SHP77 (cell line): ENCODE results near the gene MFF.
"Not testable (repeated sequence)": the region's sequence is repeated elsewhere in the genome, so short reads cannot be mapped to it uniquely, and the experiment has no call there.

Source experiments
- DNase-seq, 2 experiments: peaks; one replicate each; lab custom pipeline; 2025; lab: John Stamatoyannopoulos, UW

The MFF gene

GRCh38 chr2:227377467-227378351 is 52.7 kb downstream of the MFF start:
- no peak for DNase-seq

DNA sequence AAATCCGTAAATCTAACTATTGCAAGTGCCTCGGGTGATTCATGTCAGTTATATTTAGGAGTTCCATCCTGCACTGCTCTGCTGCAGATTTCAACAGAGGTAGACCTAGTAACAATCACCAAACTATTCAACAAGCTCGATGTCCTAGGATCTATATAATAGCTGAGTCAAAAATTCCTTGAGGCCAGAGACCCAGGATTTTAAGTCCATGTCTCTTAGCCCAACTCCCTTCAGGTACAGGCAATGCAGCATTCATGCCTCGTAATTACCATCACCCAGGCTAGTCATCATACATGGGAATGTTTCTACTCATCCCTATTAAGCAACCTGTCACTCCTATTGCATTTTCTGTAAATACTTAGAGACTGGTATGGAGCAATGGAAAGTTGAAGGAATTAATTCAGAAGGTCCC is 53.3 kb downstream of the MFF start:
- DNase-seq, result no peak

GRCh38 chr2:227379095-227379494 is 54.0 kb downstream of the MFF start, which contains the start of gene TM4SF20:
TM4SF20 (minus strand) TSS chr2:227379306; CDS start chr2:227379268, 38 bp downstream.
- no peak for DNase-seq

DNA sequence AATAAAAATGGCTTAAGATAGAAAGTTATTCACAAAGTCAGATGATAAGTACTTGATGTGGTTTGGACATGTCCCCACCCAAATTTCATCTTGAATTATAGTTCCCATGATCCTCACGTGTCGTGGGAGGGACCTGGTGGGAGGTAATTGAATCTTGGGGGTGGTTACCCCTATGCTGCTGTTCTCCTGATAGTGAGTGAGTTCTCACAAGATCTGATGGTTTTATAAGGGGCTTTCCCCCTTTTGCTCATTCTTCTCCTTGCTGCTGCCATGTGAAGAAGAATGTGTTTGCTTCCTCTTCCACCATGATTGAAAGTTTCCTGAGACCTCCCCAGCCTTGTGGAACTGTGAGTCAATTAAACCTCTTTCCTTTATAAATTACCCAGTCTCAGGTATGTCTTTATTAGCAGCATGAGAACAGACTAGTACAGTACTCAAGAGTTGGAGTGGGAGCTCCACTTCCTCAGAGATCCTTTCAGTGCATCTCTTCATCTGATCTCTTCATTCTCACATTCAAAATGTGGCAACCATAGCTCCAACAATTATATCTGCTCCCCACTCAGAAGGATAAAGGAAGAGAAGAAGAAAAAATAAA is 57.3 kb downstream of the MFF start:
- DNase-seq, result not testable (repeated sequence)

GRCh38 chr2:227383686-227384085 is 58.6 kb downstream of the MFF start:
- no peak for DNase-seq

- DNase-seq, result no peak
These were observed 61.6 kb downstream of the MFF start for GRCh38 chr2:227386630-227387029.

DNA sequence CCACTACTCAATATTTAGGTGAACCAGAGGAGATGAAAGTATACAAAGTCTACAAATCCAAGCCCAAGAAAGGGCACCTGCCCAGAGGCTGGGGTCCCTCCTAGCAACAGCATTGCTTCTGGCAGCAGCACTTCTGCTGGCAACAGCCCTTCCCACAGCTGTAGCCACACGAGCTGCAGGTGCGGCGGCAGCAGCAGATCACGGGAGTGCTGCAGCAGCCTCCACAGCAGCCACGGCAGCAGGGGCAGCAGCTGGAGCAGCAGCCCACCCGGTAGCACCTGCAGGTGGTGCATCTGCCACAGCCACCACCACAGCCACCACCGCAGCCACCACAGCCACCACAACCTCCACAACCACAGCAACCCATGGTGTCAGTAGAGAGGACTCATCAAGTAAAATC is 62.5 kb downstream of the MFF start, which contains the start of gene SCYGR1:
SCYGR1 (minus strand) TSS at position 367 of the 400 bp plus-strand sequence; CDS start at position 367, 0 bp downstream.
- DNase-seq, result not testable (repeated sequence)

DNA sequence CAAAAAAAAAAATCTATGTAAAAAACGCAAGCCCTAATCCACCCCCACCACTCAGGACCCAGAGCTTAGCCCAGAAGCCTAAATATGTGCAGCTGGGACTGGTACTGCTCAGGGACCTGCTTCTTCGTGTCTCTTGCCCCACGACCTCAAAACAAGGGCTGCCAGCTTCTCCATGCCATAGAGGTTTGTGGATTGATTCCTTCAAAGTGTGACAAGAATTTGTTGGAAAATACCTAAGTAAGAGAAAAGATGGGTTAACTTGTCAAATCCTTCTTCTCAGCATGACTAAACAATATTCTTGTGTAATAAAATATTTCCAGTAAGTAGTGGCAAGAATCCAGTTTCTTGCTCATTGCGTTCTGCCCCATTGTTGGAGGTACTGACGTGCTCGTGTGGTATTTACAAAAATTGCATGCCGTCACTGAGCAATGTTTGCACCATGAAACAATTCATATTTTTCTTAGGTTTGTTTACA is 63.5 kb downstream of the MFF start:
- no peak for DNase-seq

- no peak for DNase-seq
These were observed 64.2 kb downstream of the MFF start for GRCh38 chr2:227389231-227389630.

DNA sequence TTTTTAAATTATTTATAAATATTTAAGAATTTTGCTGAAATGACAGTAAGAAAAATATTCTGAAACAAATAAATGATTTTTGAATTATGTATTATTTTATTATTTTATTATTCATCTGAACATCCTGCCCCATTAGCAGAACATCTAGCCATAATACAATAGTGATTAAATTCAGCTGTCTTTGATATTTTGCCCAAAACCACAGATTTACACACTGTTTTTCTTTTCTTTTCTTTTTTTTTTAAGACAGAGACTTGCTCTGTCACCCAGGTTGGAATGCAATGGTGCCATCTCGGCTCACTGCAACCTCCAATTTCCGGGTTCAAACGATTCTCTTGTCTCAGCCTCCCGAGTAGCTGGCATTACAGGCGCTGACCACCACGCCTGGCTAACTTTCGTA is 64.6 kb downstream of the MFF start:
- no peak for DNase-seq

- DNase-seq, result no peak
These were observed 65.6 kb downstream of the MFF start for GRCh38 chr2:227390468-227391256.

DNA sequence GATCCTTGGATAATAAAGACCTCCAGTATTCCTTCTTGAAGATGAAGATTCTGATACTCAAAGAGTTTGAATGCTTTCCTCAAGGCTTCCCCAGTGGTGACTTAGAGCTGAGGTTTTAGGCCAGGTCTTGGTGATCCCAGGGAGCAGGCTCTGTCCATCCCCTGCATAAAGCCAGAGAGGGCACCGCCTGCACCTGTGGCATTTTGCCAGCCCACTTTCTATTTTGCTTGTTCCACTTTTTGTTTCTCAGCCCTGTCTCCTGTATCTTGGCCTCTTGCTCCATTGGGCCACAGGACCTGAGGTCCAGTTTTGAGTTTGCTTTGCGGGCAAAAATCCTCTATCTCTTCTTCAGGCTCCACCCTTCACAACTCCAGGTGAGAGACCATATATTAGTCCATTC is 69.3 kb downstream of the MFF start:
- DNase-seq, result no peak

DNA sequence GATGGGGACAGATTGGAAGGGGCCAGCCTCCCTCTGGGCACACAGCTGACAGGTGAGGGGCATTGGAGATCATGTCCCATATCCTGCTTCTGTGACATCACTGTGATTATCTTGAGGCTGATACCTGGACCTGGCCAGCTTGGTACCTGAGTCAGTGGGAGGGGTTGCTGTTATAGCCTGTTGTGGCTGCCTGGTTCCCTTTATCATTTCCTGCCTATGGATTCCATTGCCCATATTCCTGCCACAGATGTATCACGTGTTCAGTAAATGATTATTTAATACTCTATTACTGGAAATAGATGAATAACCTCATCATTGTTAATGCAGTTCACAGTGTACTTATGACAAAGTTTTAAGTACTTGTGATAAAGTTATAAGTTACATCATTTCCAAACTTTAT is 70.5 kb downstream of the MFF start:
- DNase-seq, result no peak

DNA sequence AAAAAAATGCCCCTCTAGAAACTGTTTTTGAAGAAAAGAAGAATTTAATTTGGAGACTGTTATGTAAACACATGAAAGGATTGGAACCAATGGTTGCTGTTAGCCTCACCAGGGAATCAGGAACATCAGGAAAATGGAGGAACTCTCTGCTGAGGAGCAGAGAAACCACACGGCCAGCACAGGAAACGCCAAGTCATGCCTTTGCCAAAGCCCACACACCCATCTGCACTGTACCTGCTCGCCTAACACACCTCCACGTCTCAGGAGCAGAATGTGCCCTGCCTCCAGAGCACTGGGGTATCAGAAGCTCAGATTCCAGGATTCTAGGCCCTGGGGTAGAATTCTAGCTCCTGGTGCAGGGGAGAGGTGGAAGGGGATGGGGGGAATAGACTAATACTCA is 72.5 kb downstream of the MFF start:
- DNase-seq, result no peak

- DNase-seq, result no peak
These were observed 73.9 kb downstream of the MFF start for GRCh38 chr2:227398684-227399670.

GRCh38 chr2:227401550-227401949 is 76.5 kb downstream of the MFF start:
- DNase-seq, result no peak

- no peak for DNase-seq
These were observed 77.3 kb downstream of the MFF start for GRCh38 chr2:227402321-227402720.

GRCh38 chr2:227402959-227403358 is 77.9 kb downstream of the MFF start:
- no peak for DNase-seq

GRCh38 chr2:227404585-227405271 is 79.7 kb downstream of the MFF start:
- no peak for DNase-seq
